Astrocyte (in vitro differentiated cells and primary cell): ENCODE data around the gene IFT88. TPM values are rescaled to one million over a fixed set of nuclear protein-coding genes. Genes with fewer than 3 reads are reported as not detected.

ENCODE experiments used
- DNase-seq: peaks from one replicate; pipeline ENCODE4 v3.0.0-alpha.2; 2010; ENCODE audit warnings: low read depth
- FAIRE-seq: peaks from 2 replicates; lab custom pipeline; 2011; peaks lifted over from hg19 to GRCh38; lab: Jason Lieb, UNC
- H2AFZ ChIP-seq: 2 replicates; pipeline ENCODE4 v1.6.0; 2012; ENCODE audit warnings: low read depth, low read length, inconsistent platforms
- H3K27ac ChIP-seq: 2 replicates; pipeline ENCODE4 v1.5.1; 2011; ENCODE audit warnings: low read depth, low read length, inconsistent platforms
- H3K27me3 ChIP-seq: 2 replicates; pipeline ENCODE4 v1.6.0; 2011; ENCODE audit warnings: low read length, inconsistent platforms; ENCODE audit not compliant: insufficient read depth
- H3K36me3 ChIP-seq: 2 replicates; pipeline ENCODE4 v1.5.1; 2011; ENCODE audit warnings: low read length, inconsistent platforms; ENCODE audit not compliant: insufficient read depth
- H3K4me1 ChIP-seq: 2 replicates; pipeline ENCODE4 v1.5.1; 2011; ENCODE audit warnings: low read length, inconsistent platforms; ENCODE audit not compliant: insufficient read depth
- H3K4me2 ChIP-seq: 2 replicates; pipeline ENCODE4 v1.6.0; 2012; ENCODE audit warnings: low read length, inconsistent platforms
- H3K4me3 ChIP-seq: 2 replicates; pipeline ENCODE4 v1.5.1; 2011; ENCODE audit warnings: low read depth, mild to moderate bottlenecking, low read length, inconsistent platforms; ENCODE audit not compliant: insufficient read depth
- H3K79me2 ChIP-seq: 2 replicates; pipeline ENCODE4 v1.6.0; 2012; ENCODE audit warnings: mild to moderate bottlenecking, low read length, inconsistent platforms; ENCODE audit not compliant: insufficient read depth
- H3K9ac ChIP-seq: 2 replicates; pipeline ENCODE4 v1.6.0; 2012; ENCODE audit warnings: mild to moderate bottlenecking, low read length, inconsistent platforms
- H3K9me3 ChIP-seq: 2 replicates; pipeline ENCODE4 v1.5.1; 2012; ENCODE audit warnings: low read depth, mild to moderate bottlenecking, low read length, inconsistent platforms; ENCODE audit not compliant: insufficient read depth
- H4K20me1 ChIP-seq: 2 replicates; pipeline ENCODE4 v1.6.0; 2012; ENCODE audit warnings: low read length, inconsistent platforms; ENCODE audit not compliant: insufficient read depth
- H3K27ac Mint-ChIP-seq: one replicate; pipeline ENCODE4 v1.8.0; 2021; ENCODE audit warnings: mild to moderate bottlenecking, mixed read lengths; ENCODE audit not compliant: unreplicated experiment
- H3K27me3 Mint-ChIP-seq: one replicate; pipeline ENCODE4 v1.8.0; 2021; ENCODE audit warnings: low read depth, mixed read lengths; ENCODE audit not compliant: unreplicated experiment
- H3K36me3 Mint-ChIP-seq: one replicate; pipeline ENCODE4 v1.8.0; 2021; ENCODE audit warnings: low read depth, mixed read lengths; ENCODE audit not compliant: unreplicated experiment
- H3K4me1 Mint-ChIP-seq: one replicate; pipeline ENCODE4 v1.8.0; 2021; ENCODE audit warnings: low read depth, mixed read lengths; ENCODE audit not compliant: unreplicated experiment
- H3K4me3 Mint-ChIP-seq: one replicate; pipeline ENCODE4 v1.8.0; 2021; ENCODE audit warnings: mild to moderate bottlenecking, moderate library complexity, mixed read lengths; ENCODE audit not compliant: unreplicated experiment
- H3K9me3 Mint-ChIP-seq: one replicate; pipeline ENCODE4 v1.8.0; 2021; ENCODE audit warnings: mild to moderate bottlenecking, mixed read lengths; ENCODE audit not compliant: unreplicated experiment
- EZH2 ChIP-seq: IDR thresholded peaks from 2 replicates; pipeline ENCODE4 v1.6.1; 2012; ENCODE audit warnings: mild to moderate bottlenecking, low read length, inconsistent platforms; ENCODE audit not compliant: insufficient read depth
- total RNA-seq: library from RNA; stranded (reverse); gene quantifications from 2 replicates; pipeline ENCODE4 v1.2.1, GENCODE V29; 2021
- TF ChIP-seq, protein P1 (sequence below): IDR thresholded peaks from 2 replicates; pipeline ENCODE4 v1.5.1; 2011; ENCODE audit warnings: low read depth, mild to moderate bottlenecking, inconsistent platforms, low read length, moderate library complexity; ENCODE audit not compliant: insufficient read depth

IFT88 gene
- total RNA-seq, 1 donor from 2014 or later: 7.6 TPM

DNA sequence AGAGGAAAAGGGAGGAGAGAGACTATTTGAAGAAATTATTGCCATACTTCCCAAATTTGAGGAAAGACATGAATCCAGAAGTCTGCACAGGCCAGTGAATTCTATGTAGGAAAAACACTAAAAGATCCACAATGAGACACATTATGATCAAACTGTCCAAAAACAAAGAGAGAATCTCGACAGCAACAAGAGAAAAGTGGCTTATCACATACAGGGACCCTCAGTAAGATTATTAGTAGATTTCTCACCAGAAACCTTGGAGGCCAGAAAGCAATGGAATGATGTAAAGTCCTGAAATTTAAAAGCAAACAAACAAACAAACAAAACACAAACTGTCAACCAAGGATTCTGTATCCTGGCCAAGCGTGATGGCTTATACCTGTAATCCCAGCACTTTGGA lies 80.8 kb downstream of the IFT88 start:
- no peak for TF ChIP-seq EZH2
- TF ChIP-seq, protein P1, sequence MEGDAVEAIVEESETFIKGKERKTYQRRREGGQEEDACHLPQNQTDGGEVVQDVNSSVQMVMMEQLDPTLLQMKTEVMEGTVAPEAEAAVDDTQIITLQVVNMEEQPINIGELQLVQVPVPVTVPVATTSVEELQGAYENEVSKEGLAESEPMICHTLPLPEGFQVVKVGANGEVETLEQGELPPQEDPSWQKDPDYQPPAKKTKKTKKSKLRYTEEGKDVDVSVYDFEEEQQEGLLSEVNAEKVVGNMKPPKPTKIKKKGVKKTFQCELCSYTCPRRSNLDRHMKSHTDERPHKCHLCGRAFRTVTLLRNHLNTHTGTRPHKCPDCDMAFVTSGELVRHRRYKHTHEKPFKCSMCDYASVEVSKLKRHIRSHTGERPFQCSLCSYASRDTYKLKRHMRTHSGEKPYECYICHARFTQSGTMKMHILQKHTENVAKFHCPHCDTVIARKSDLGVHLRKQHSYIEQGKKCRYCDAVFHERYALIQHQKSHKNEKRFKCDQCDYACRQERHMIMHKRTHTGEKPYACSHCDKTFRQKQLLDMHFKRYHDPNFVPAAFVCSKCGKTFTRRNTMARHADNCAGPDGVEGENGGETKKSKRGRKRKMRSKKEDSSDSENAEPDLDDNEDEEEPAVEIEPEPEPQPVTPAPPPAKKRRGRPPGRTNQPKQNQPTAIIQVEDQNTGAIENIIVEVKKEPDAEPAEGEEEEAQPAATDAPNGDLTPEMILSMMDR: no peak
- no peaks in the 10 kb centered on the region for H3K36me3 ChIP-seq
- Mint-ChIP-seq H3K27me3 (no peaks in the 10 kb centered on the region), H3K4me1 (no peaks in the 10 kb centered on the region), H3K9me3 (peaks cover 7% of the 10 kb centered on the region), H3K27ac (no peak overlapping the region), H3K4me3 (no peak overlapping the region), H3K36me3 (peaks cover 4% of the 10 kb centered on the region)
- H3K27ac ChIP-seq: no peak overlapping the region
- no peak overlapping the region for H2AFZ ChIP-seq
- no peaks in the 10 kb centered on the region for H3K27me3 ChIP-seq
- H4K20me1 ChIP-seq: no peaks in the 10 kb centered on the region
- FAIRE-seq (no peak), DNase-seq (no peak)
- H3K79me2 ChIP-seq: no peaks in the 10 kb centered on the region
- no peak overlapping the region for H3K9ac ChIP-seq
- no peak overlapping the region for H3K4me3 ChIP-seq
- no peak overlapping the region for H3K4me2 ChIP-seq
- H3K4me1 ChIP-seq: no peaks in the 10 kb centered on the region
- no peaks in the 10 kb centered on the region for H3K9me3 ChIP-seq

DNA sequence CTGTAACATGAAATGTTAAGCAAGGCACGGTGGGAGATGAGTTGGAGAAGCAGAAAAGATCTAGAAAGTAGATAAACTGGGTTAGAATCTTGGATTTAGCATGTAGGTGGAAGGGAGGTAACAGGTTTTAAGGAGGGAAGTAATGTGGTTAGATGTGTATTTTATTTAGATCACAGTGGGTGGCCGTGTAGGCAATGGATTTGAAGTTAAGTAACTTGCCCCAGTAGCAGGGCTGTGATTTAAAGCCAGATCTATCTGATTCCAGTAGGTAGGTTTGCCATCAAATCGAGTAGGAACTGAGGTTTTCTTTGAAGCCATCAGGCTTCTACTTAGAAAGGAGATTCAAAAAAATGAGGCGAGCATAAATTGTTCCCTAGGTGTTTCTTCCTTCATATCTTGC lies 86.0 kb downstream of the IFT88 start:
- no peak overlapping the region for H3K4me2 ChIP-seq
- FAIRE-seq (no peak), DNase-seq (no peak)
- Mint-ChIP-seq H3K36me3 (peaks cover 4% of the 10 kb centered on the region), H3K9me3 (peaks cover 7% of the 10 kb centered on the region), H3K4me1 (peaks cover 2% of the 10 kb centered on the region), H3K27ac (no peak overlapping the region), H3K27me3 (no peaks in the 10 kb centered on the region), H3K4me3 (no peak overlapping the region)
- H3K27ac ChIP-seq: no peak overlapping the region
- H4K20me1 ChIP-seq: no peaks in the 10 kb centered on the region
- H3K4me3 ChIP-seq: no peak overlapping the region
- no peaks in the 10 kb centered on the region for H3K36me3 ChIP-seq
- no peak for TF ChIP-seq EZH2
- TF ChIP-seq, protein P1: no peak
- H3K9me3 ChIP-seq: no peaks in the 10 kb centered on the region
- no peaks in the 10 kb centered on the region for H3K27me3 ChIP-seq
- no peak overlapping the region for H3K9ac ChIP-seq
- no peaks in the 10 kb centered on the region for H3K79me2 ChIP-seq
- H3K4me1 ChIP-seq: no peaks in the 10 kb centered on the region
- no peak overlapping the region for H2AFZ ChIP-seq

DNA sequence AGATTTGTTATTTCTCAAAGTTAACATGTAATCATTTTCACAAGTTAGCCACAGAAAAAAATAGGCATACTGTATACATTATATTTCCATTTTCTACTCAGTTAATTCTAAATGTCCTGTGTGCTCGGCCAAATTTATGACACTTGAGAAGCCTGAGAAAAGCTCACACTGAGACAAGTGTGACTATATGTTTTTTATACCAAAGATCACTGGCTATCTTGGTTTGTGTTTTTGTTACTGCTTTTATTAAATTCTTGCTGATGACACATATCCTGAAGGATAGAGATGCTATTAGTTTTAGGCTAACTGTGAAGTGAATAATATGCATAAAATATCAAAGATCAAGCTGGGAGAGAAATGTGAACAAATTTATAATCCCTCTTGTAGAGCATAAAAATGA lies 87.2 kb downstream of the IFT88 start:
- Histone ChIP-seq H3K4me1 (no peaks in the 10 kb centered on the region), H3K4me2 (peak overlapping the region; percentile 36), H3K9ac (no peak overlapping the region), H3K27ac (peak overlapping the region; percentile 6), H3K4me3 (no peak overlapping the region), H4K20me1 (no peaks in the 10 kb centered on the region), H3K79me2 (no peaks in the 10 kb centered on the region), H3K36me3 (no peaks in the 10 kb centered on the region), H3K27me3 (no peaks in the 10 kb centered on the region), H2AFZ (no peak overlapping the region), H3K9me3 (no peaks in the 10 kb centered on the region)
- peaks cover 2% of the 10 kb centered on the region for H3K4me1 Mint-ChIP-seq
- H3K27me3 Mint-ChIP-seq: no peaks in the 10 kb centered on the region
- peaks cover 7% of the 10 kb centered on the region for H3K9me3 Mint-ChIP-seq
- H3K4me3 Mint-ChIP-seq: no peak overlapping the region
- no peak for TF ChIP-seq EZH2
- TF ChIP-seq, protein P1: no peak
- no peak overlapping the region for H3K27ac Mint-ChIP-seq
- DNase-seq: peak; percentile 22
- peaks cover 4% of the 10 kb centered on the region for H3K36me3 Mint-ChIP-seq
- no peak for FAIRE-seq
